HCT116 (cell line): Measurements from ENCODE around the gene ZBTB8B. TPM values are rescaled to one million over a fixed set of nuclear protein-coding genes. Genes with fewer than 3 reads are reported as not detected.
A peak's percentile ranks its signal among the peaks of the same experiment; 100 is the strongest.
"Not testable (repeated sequence)": the region's sequence is repeated elsewhere in the genome, so short reads cannot be mapped to it uniquely, and the experiment has no call there.

Experiments
- ATAC-seq: fragments of 200-7000 bp; cut with Tn5 transposase; 2 replicates; pipeline ENCODE4 v1.9.1; 2020; ENCODE audit warnings: mild to moderate bottlenecking, moderate library complexity
- BruUV-seq: library from RNA; stranded (reverse); fragments of 400-500 nt; replicated peaks from 2 replicates; lab custom pipeline; 2021; lab: Mats Ljungman, UMichigan
- CTCF ChIA-PET: fragments of 300-600 bp; sonication (Branson Sonifier 250); formaldehyde crosslinking; loops from one replicate; lab custom pipeline; 2021; ENCODE audit warnings: antibody characterized with exemption; lab: Charles Lee
- POLR2A ChIA-PET: fragments of 300-600, 350-600 bp; sonication (Branson Sonifier 250); formaldehyde crosslinking; loops from one replicate; lab custom pipeline; 2021; ENCODE audit warnings: antibody characterized with exemption; lab: Charles Lee
- RAD21 ChIA-PET, 2 experiments: fragments of 300-600 bp; sonication (Branson Sonifier 250); formaldehyde crosslinking; loops; one replicate each; lab custom pipeline; 2023; ENCODE audit warnings: low total read pairs in 2 of 2; ENCODE audit not compliant: uncharacterized antibody in 2 of 2, unreplicated experiment in 2 of 2, low non-redundant PET in 1 of 2; lab: Charles Lee
- DNase-seq: peaks from one replicate; pipeline ENCODE4 v3.0.0-alpha.2; 2010; ENCODE audit warnings: low read depth, low spot score
- H2AFZ ChIP-seq: fragments of 200-600 bp; shearing (Covaris generic), sonication (generic); 2 replicates; pipeline ENCODE4 v1.6.1; 2017; ENCODE audit warnings: low read depth, mixed run types, mixed read lengths, antibody characterized with exemption, low read length; ENCODE audit not compliant: poor library complexity, severe bottlenecking
- H3K27ac ChIP-seq: 2 replicates; pipeline ENCODE4 v1.5.1; 2012; ENCODE audit warnings: low read depth, low read length
- H3K27me3 ChIP-seq: fragments of 200-600 bp; sonication (generic); 2 replicates; pipeline ENCODE4 v1.6.1; 2016; ENCODE audit warnings: mixed run types, low read length, mixed read lengths; ENCODE audit not compliant: insufficient read depth
- H3K36me3 ChIP-seq, 2 experiments: fragments of 200-500 bp in 1 of 2; fragments of 200-600 bp in 1 of 2; sonication (Bioruptor generic) in 1 of 2; sonication (generic) in 1 of 2; 2 replicates each; pipeline versions ENCODE4 v1.5.1 to v1.6.1; 2014 to 2016; ENCODE audit warnings: low read length in 2 of 2, inconsistent platforms in 1 of 2, mixed read lengths in 1 of 2, mixed run types in 1 of 2; ENCODE audit not compliant: insufficient read depth in 2 of 2, control insufficient read depth in 1 of 2
- H3K4me1 ChIP-seq, 2 experiments: fragments of 200-600 bp in 1 of 2; sonication (generic) in 1 of 2; 2 replicates each; pipeline versions ENCODE4 v1.5.1 to v1.6.1; 2012 to 2017; ENCODE audit warnings: low read length in 2 of 2, inconsistent platforms in 1 of 2, mild to moderate bottlenecking in 1 of 2, mixed read lengths in 1 of 2, mixed run types in 1 of 2, moderate library complexity in 1 of 2; ENCODE audit not compliant: insufficient read depth in 2 of 2, control insufficient read depth in 1 of 2
- H3K4me2 ChIP-seq: fragments of 200-600 bp; sonication (generic); 2 replicates; pipeline ENCODE4 v1.6.1; 2017; ENCODE audit warnings: mixed run types, low read length, mixed read lengths
- H3K4me3 ChIP-seq, 2 experiments: fragments of 200-600 bp in 1 of 2; sonication (generic) in 1 of 2; replicated peaks in 1 of 2; 2 replicates each; pipeline ENCODE4 v1.5.1; 2011 to 2016; ENCODE audit warnings: low read length in 2 of 2, control low read depth in 1 of 2, low read depth in 1 of 2, mild to moderate bottlenecking in 1 of 2, mixed read lengths in 1 of 2, mixed run types in 1 of 2
- H3K79me2 ChIP-seq: fragments of 200-600 bp; sonication (generic); 2 replicates; pipeline ENCODE4 v1.6.1; 2017; ENCODE audit warnings: mild to moderate bottlenecking, mixed run types, low read length, moderate library complexity, mixed read lengths; ENCODE audit not compliant: insufficient read depth
- H3K9ac ChIP-seq: fragments of 200-600 bp; sonication (generic); 2 replicates; pipeline ENCODE4 v1.6.1; 2016; ENCODE audit warnings: low read length, mixed read lengths
- H3K9me2 ChIP-seq: fragments of 200-600 bp; sonication (generic), shearing (Covaris generic); 2 replicates; pipeline ENCODE4 v1.6.1; 2017; ENCODE audit warnings: mixed run types, mild to moderate bottlenecking, moderate library complexity; ENCODE audit not compliant: insufficient read depth
- H3K9me3 ChIP-seq, 2 experiments: fragments of 200-500 bp in 1 of 2; fragments of 200-600 bp in 1 of 2; sonication (Bioruptor generic) in 1 of 2; sonication (generic) in 1 of 2; 2 replicates each; pipeline ENCODE4 v1.6.1; 2014 to 2017; ENCODE audit warnings: low read length in 2 of 2, mixed read lengths in 2 of 2, inconsistent platforms in 1 of 2, low read depth in 1 of 2, mild to moderate bottlenecking in 1 of 2, mixed run types in 1 of 2, moderate library complexity in 1 of 2; ENCODE audit not compliant: control insufficient read depth in 1 of 2, insufficient read depth in 1 of 2
- H4K20me1 ChIP-seq: fragments of 200-600 bp; sonication (generic), shearing (Covaris generic); 2 replicates; pipeline ENCODE4 v1.6.1; 2017; ENCODE audit warnings: mixed run types, mild to moderate bottlenecking, moderate library complexity; ENCODE audit not compliant: insufficient read depth
- EGR1 ChIP-seq: IDR thresholded peaks from 2 replicates; pipeline ENCODE4 v1.6.1; 2012; ENCODE audit warnings: low read depth
- POLR2AphosphoS5 ChIP-seq: IDR thresholded peaks from 2 replicates; pipeline ENCODE4 v1.6.1; 2011; ENCODE audit warnings: mild to moderate bottlenecking, low read depth, low read length, moderate library complexity
- RAD21 ChIP-seq: IDR thresholded peaks from 2 replicates; pipeline ENCODE4 v1.6.1; 2012; ENCODE audit warnings: low read depth, mild to moderate bottlenecking
- SIN3A ChIP-seq: IDR thresholded peaks from 2 replicates; pipeline ENCODE4 v1.6.1; 2012; ENCODE audit warnings: low read depth
- TCF7L2 ChIP-seq: IDR thresholded peaks from 2 replicates; pipeline ENCODE4 v1.7.0; 2011; ENCODE audit warnings: borderline replicate concordance, inconsistent platforms; ENCODE audit not compliant: insufficient read depth, insufficient read length; ENCODE audit errors: extremely low read depth
- YY1 ChIP-seq: IDR thresholded peaks from 2 replicates; pipeline ENCODE4 v1.6.1; 2011; ENCODE audit warnings: low read length, low read depth, moderate library complexity, mild to moderate bottlenecking; ENCODE audit not compliant: insufficient replicate concordance; ENCODE audit errors: extremely low read depth
- ZNF274 ChIP-seq: fragments of 200-500 bp; sonication (Bioruptor generic); IDR thresholded peaks from 2 replicates; pipeline ENCODE4 v1.6.1; 2014; ENCODE audit warnings: mild to moderate bottlenecking, low read depth, low read length, inconsistent platforms
- intact Hi-C: fragments of 100-400 bp; cut with micrococcal nuclease; formaldehyde crosslinking; loops from 2 replicates; pipeline ENCODE4 v1.10.0; 2022
- total RNA-seq: library from RNA; stranded (reverse); gene quantifications from one replicate; pipeline ENCODE4 v1.2.1, GENCODE V29; 2021; ENCODE audit not compliant: unreplicated experiment
- TF ChIP-seq, protein P1 (sequence below), 3 experiments: fragments of 200-600 bp in 1 of 3; sonication (generic) in 1 of 3; IDR thresholded peaks in 2 of 3; conservative IDR thresholded peaks in 1 of 3; 2 replicates each; pipeline ENCODE4 v1.5.1; 2012 to 2017; ENCODE audit warnings: low read depth in 2 of 3, low read length in 2 of 3, antibody characterized with exemption in 1 of 3, borderline replicate concordance in 1 of 3, control low read depth in 1 of 3, mild to moderate bottlenecking in 1 of 3, mixed read lengths in 1 of 3, mixed run types in 1 of 3, moderate library complexity in 1 of 3; ENCODE audit not compliant: insufficient read depth in 1 of 3

Gene ZBTB8B
- total RNA-seq, 1 experiment from 2014 or later = 0.25 TPM

DNA sequence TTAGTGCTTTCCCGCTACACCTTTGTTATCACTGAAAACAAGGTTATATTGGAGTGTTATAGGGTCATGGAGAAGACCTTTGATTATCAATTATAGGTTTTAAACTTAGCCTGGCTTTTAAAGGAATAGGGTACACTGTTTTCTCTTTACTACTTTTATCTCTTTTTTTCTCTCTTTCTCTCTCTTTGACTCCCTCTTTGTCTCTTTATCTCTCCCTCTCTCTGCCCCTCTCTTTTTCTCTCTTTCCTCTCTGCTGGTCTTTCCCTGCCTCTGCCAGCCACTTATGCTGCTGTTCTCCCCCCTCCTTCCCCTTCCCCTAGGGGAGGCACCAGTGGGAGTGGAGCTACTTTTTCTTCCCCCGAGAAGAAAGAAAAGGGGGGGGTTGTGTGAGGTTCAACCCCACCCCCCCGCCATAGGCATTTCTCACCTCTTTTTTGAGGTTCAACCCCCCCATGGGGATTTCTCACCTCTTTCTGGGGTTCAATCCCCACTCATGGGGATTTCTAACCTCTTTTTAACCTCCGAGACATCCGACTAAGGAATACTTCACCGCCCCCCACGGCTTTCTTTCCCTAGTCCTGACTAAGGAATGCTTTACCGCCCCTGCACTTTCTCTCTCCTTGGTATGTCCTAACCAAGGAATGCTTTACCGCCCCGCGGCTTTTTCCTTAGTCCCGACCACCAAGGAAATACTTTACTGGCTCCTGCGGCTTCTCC is 17.2 kb upstream of the ZBTB8B start:
- RAD21 ChIA-PET = interaction anchor here (0.6 to 1.8 kb wide), 2 partner anchors 73 to 380 kb away, joined by 4 to 5 read pairs; no protein-coding TSS in a partner anchor
- Histone ChIP-seq H3K4me2 (peak overlapping the region; percentile 93), H3K9me2 (peaks cover 3% of the 10 kb centered on the region; the same call in 1 of the 2 replicates), H3K36me3 (no peaks in the 10 kb centered on the region)
- TF ChIP-seq EGR1 (peak; percentile 39; the same call in 1 of the 2 replicates), ZNF274 (no peak)
- TF ChIP-seq, all 23 proteins: peak for 1
- BruUV-seq = no TSS peak
- DNase-seq (peak; percentile 46), ATAC-seq (peak; percentile 48)
- H3K9ac ChIP-seq = peak overlapping the region; percentile 66
- H3K4me1 ChIP-seq = peaks cover 22 to 36% of the 10 kb centered on the region in 2 experiments
- POLR2A ChIA-PET = interaction anchor here (1.1 to 1.8 kb wide), 2 partner anchors 46 to 203 kb away, joined by 4 to 8 read pairs; partner anchors contain the start of genes RBBP4 and ZBTB8OS
- no peaks in the 10 kb centered on the region for H3K9me3 ChIP-seq
- CTCF ChIA-PET = interaction anchor here (0.7 to 3.4 kb wide), 6 partner anchors 46 to 265 kb away, joined by 3 to 14 read pairs (median 6); partner anchors contain the start of genes BSDC1 and RBBP4
- intact Hi-C loops = loop anchor here (1.0 to 5.0 kb wide), 4 partner anchors 55 to 325 kb away; partner anchors contain the start of gene ZBTB8A
- no peaks in the 10 kb centered on the region for H4K20me1 ChIP-seq
- H2AFZ ChIP-seq = peak overlapping the region; percentile 96
- no peaks in the 10 kb centered on the region for H3K27me3 ChIP-seq
- H3K79me2 ChIP-seq = no peaks in the 10 kb centered on the region
- peak overlapping the region; percentile 66 for H3K27ac ChIP-seq
- H3K4me3 ChIP-seq = peak overlapping the region; percentile 34 to 55

DNA sequence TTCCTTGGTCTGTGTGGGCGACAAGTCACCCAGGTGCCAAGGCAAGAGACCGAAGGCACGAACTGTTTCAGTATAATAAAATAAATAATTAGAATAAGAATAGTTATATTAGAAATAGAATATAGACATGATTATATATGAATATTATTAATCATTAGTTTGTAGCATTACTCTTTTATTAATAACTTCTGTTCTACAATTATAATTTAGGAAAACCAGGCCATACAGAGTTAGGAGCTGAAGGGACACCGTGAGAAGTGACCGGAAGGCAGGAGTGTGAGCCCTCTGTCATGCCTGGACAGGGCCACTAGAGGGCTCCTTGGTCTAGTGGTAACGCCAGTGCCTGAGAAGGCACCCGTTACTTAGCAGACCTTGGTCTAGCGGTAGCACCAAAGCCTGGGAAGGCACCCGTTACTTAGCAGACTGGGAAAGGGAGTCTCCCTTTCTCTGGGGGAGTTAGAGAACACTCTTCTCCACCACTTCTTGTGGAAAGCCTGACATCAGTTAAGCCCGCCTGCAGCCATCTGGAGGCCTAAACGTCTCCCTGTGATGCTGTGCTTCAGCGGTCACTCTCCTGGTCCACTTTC is 16.6 kb upstream of the ZBTB8B start:
- not testable (repeated sequence) for BruUV-seq, H3K27me3 ChIP-seq, H3K36me3 ChIP-seq, H4K20me1 ChIP-seq, H3K79me2 ChIP-seq, H3K9me2 ChIP-seq, H3K9me3 ChIP-seq
- Histone ChIP-seq H3K4me3 (peak overlapping the region; percentile 34 to 55), H3K4me1 (peaks cover 22 to 36% of the 10 kb centered on the region in 2 experiments), H3K4me2 (peak overlapping the region; percentile 93), H3K27ac (peak overlapping the region; percentile 66), H3K9ac (peak overlapping the region; percentile 66), H2AFZ (peak overlapping the region; percentile 96)
- RAD21 ChIA-PET = interaction anchor here (0.6 to 1.8 kb wide), 2 partner anchors 72 to 379 kb away, joined by 4 to 5 read pairs; no protein-coding TSS in a partner anchor
- DNase-seq = peak; percentile 80
- intact Hi-C loops = loop anchor here (1.0 to 5.0 kb wide), 4 partner anchors 54 to 325 kb away; partner anchors contain the start of gene ZBTB8A
- peak; percentile 74 for ATAC-seq
- POLR2A ChIA-PET = interaction anchor here (0.9 to 1.8 kb wide), 6 partner anchors 46 to 203 kb away, joined by 3 to 8 read pairs (median 4); partner anchors contain the start of genes BSDC1, RBBP4 and ZBTB8OS
- TF ChIP-seq, protein P1, sequence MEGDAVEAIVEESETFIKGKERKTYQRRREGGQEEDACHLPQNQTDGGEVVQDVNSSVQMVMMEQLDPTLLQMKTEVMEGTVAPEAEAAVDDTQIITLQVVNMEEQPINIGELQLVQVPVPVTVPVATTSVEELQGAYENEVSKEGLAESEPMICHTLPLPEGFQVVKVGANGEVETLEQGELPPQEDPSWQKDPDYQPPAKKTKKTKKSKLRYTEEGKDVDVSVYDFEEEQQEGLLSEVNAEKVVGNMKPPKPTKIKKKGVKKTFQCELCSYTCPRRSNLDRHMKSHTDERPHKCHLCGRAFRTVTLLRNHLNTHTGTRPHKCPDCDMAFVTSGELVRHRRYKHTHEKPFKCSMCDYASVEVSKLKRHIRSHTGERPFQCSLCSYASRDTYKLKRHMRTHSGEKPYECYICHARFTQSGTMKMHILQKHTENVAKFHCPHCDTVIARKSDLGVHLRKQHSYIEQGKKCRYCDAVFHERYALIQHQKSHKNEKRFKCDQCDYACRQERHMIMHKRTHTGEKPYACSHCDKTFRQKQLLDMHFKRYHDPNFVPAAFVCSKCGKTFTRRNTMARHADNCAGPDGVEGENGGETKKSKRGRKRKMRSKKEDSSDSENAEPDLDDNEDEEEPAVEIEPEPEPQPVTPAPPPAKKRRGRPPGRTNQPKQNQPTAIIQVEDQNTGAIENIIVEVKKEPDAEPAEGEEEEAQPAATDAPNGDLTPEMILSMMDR (IDR thresholded peaks at IDR 0.05 in 2 of 3, conservative IDR thresholded peaks at IDR 0.05 in 1 of 3; ENCODE audit: borderline replicate concordance in 1 of 3, insufficient read depth in 1 of 3, low read depth in 2 of 3, low read length in 2 of 3) = peak; percentile 70 to 87 (median 79)
- peak; percentile 94 for TF ChIP-seq SIN3A
- TF ChIP-seq RAD21 = peak; percentile 88
- TF ChIP-seq YY1 = peak; percentile 16
- peak; percentile 72 for TF ChIP-seq TCF7L2
- TF ChIP-seq POLR2AphosphoS5 = 0 out of 2 replicates have a peak, but pooled peaks have one; percentile 21
- CTCF ChIA-PET = interaction anchor here (0.6 to 3.4 kb wide), 11 partner anchors 47 to 325 kb away, joined by 3 to 14 read pairs (median 4); partner anchors contain the start of genes BSDC1 and RBBP4
